T-helper 17 cell (primary cell): ENCODE results near the gene ZFYVE27. TPM values are rescaled to one million over a fixed set of nuclear protein-coding genes. Genes with fewer than 3 reads are reported as not detected.

Experiments used
- total RNA-seq, 4 donors: library from RNA in 2 of 4; stranded (reverse) in 2 of 4; gene quantifications; one replicate each; pipeline ENCODE4 v1.2.3 and lab custom pipeline; 2022 to 2026

Gene ZFYVE27
- total RNA-seq, 2 donors from 2014 or later, result 60.0 to 69.2 TPM

Other genes with a start within 250 kb of the ZFYVE27 start
- gene MMS19, start 238.7 kb upstream of the ZFYVE27 start, total RNA-seq, result 10 to 100 TPM; 60.1 to 71.2 TPM
- gene UBTD1, start 238.2 kb upstream of the ZFYVE27 start, total RNA-seq, result 1 to 10 TPM; 1.1 to 1.4 TPM
- gene ANKRD2, start 164.3 kb upstream of the ZFYVE27 start, total RNA-seq, result not detected
- gene HOGA1, start 152.7 kb upstream of the ZFYVE27 start, total RNA-seq, result not detected
- not detected for gene C10orf62, start 147.4 kb upstream of the ZFYVE27 start, total RNA-seq
- gene MORN4, start 103.6 kb upstream of the ZFYVE27 start, total RNA-seq, result 1 to 10 TPM in 1 of 2 donors, under 1 TPM in 1; 0.35 to 1.2 TPM
- gene PI4K2A, start 96.5 kb upstream of the ZFYVE27 start, total RNA-seq, result 10 to 100 TPM; 23.3 to 26.2 TPM
- 1 to 10 TPM; 5.6 to 8.6 TPM for gene AVPI1, start 49.9 kb upstream of the ZFYVE27 start, total RNA-seq
- 1 to 10 TPM; 1.2 to 2.7 TPM for gene MARVELD1, start 23.4 kb upstream of the ZFYVE27 start, total RNA-seq
- not detected for gene SFRP5, start 34.9 kb downstream of the ZFYVE27 start, total RNA-seq
- gene GOLGA7B, start 112.7 kb downstream of the ZFYVE27 start, total RNA-seq, result 10 to 100 TPM in 1 of 2 donors, 1 to 10 TPM in 1; 9.6 to 12.0 TPM